Upper lobe of left lung (tissue), 4 donors: Measurements from ENCODE around the gene LEMD1.

ENCODE experiments used
- CTCF ChIP-seq, 6 experiments: fragments of 450-650 bp in 4 of 6; fragments of 200-600 bp in 2 of 6; sonication (generic) in 2 of 6; IDR thresholded peaks; one replicate each; pipeline ENCODE4 v1.5.1; 2016 to 2019; ENCODE audit warnings: antibody characterized with exemption in 6 of 6
- EP300 ChIP-seq, 4 donors: sonication (generic); formaldehyde crosslinking; IDR thresholded peaks; one replicate each; pipeline ENCODE4 v1.5.1; 2017; ENCODE audit warnings: antibody characterized with exemption in 4 of 4, control low read depth in 2 of 4
- POLR2A ChIP-seq, 4 donors: fragments of 450-650 bp; IDR thresholded peaks; one replicate each; pipeline ENCODE4 v1.5.1; 2016 to 2017; ENCODE audit warnings: antibody characterized with exemption in 4 of 4, mild to moderate bottlenecking in 2 of 4
- POLR2AphosphoS5 ChIP-seq, 2 donors: sonication (generic); formaldehyde crosslinking; IDR thresholded peaks; one replicate each; pipeline ENCODE4 v1.5.1; 2017; ENCODE audit warnings: antibody characterized with exemption in 2 of 2

GRCh38 chr1:205423814-205424399 lies 2.1 kb upstream of the LEMD1 start:
- no peak for TF ChIP-seq CTCF (IDR thresholded peaks at IDR 0.05)
- no peak for TF ChIP-seq POLR2A (IDR thresholded peaks at IDR 0.05)
- no peak for TF ChIP-seq EP300 (IDR thresholded peaks at IDR 0.05)
- no peak for TF ChIP-seq POLR2AphosphoS5 (IDR thresholded peaks at IDR 0.05)
